Loucy (cell line): ENCODE results near the gene SMARCA5.

Experiments
- EZH2phosphoT487 ChIP-seq: fragments of 200-600 bp; IDR thresholded peaks from 2 replicates; pipeline ENCODE4 v1.6.1; 2018; ENCODE audit warnings: antibody characterized with exemption, mild to moderate bottlenecking, moderate library complexity, borderline replicate concordance
- TF ChIP-seq, protein P1 (sequence below): fragments of 200-600 bp; sonication (generic); conservative IDR thresholded peaks from 2 replicates; pipeline ENCODE4 v1.5.1; 2014; ENCODE audit warnings: mild to moderate bottlenecking, antibody characterized with exemption, low read length

- TF ChIP-seq, protein P1, sequence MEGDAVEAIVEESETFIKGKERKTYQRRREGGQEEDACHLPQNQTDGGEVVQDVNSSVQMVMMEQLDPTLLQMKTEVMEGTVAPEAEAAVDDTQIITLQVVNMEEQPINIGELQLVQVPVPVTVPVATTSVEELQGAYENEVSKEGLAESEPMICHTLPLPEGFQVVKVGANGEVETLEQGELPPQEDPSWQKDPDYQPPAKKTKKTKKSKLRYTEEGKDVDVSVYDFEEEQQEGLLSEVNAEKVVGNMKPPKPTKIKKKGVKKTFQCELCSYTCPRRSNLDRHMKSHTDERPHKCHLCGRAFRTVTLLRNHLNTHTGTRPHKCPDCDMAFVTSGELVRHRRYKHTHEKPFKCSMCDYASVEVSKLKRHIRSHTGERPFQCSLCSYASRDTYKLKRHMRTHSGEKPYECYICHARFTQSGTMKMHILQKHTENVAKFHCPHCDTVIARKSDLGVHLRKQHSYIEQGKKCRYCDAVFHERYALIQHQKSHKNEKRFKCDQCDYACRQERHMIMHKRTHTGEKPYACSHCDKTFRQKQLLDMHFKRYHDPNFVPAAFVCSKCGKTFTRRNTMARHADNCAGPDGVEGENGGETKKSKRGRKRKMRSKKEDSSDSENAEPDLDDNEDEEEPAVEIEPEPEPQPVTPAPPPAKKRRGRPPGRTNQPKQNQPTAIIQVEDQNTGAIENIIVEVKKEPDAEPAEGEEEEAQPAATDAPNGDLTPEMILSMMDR, result no peak
- no peak for TF ChIP-seq EZH2phosphoT487
These were observed 995 bp downstream of the SMARCA5 start for GRCh38 chr4:143514497-143514896.
